Activated CD4-positive, alpha-beta T cell treated with anti-CD3 and anti-CD28 coated beads, Interleukin-2, Interleukin-6, amounts not matched to agents 100 ng/mL and 50 ng/mL, durations not matched to agents 16 hours and 8 hours (primary cell): ENCODE data around the gene SAMD4B.
"Not testable (repeated sequence)": the region's sequence is repeated elsewhere in the genome, so short reads cannot be mapped to it uniquely, and the experiment has no call there.

Experiments
- DNase-seq: peaks from one replicate; pipeline ENCODE4 v3.0.0-alpha.2; 2020

SAMD4B gene

GRCh38 chr19:39372047-39372802 is 30.0 kb downstream of the SAMD4B start:
- no peak for DNase-seq

GRCh38 chr19:39372941-39373340 is 30.7 kb downstream of the SAMD4B start:
- no peak for DNase-seq

GRCh38 chr19:39375929-39376328 is 33.7 kb downstream of the SAMD4B start:
- DNase-seq = no peak

GRCh38 chr19:39377373-39378362 is 35.4 kb downstream of the SAMD4B start:
- DNase-seq = no peak

- not testable (repeated sequence) for DNase-seq
Observed at GRCh38 chr19:39379366-39379765, 37.1 kb downstream of the SAMD4B start.

GRCh38 chr19:39379865-39380396 is 37.7 kb downstream of the SAMD4B start:
- DNase-seq = no peak

- DNase-seq = no peak
Observed at GRCh38 chr19:39380521-39381502, 38.6 kb downstream of the SAMD4B start.

- DNase-seq = no peak
Observed at GRCh38 chr19:39381910-39382611, 39.8 kb downstream of the SAMD4B start.

- DNase-seq = no peak
Observed at GRCh38 chr19:39382991-39383828, 41.0 kb downstream of the SAMD4B start.

GRCh38 chr19:39384839-39385568 is 42.8 kb downstream of the SAMD4B start:
- DNase-seq = no peak

GRCh38 chr19:39385629-39386411 is 43.6 kb downstream of the SAMD4B start:
- no peak for DNase-seq

GRCh38 chr19:39386557-39386956 is 44.3 kb downstream of the SAMD4B start:
- no peak for DNase-seq

GRCh38 chr19:39388657-39389056 is 46.4 kb downstream of the SAMD4B start:
- DNase-seq = no peak

- DNase-seq = no peak
Observed at GRCh38 chr19:39389631-39390414, 47.6 kb downstream of the SAMD4B start.

- no peak for DNase-seq
Observed at GRCh38 chr19:39390451-39390750, 48.2 kb downstream of the SAMD4B start.

GRCh38 chr19:39390751-39391437 is 48.7 kb downstream of the SAMD4B start, which contains the start of the genes MED29 and PAF1:
MED29 (plus strand) TSS chr19:39391378; CDS start chr19:39391423, 45 bp downstream.
PAF1 (minus strand) TSS chr19:39391106; CDS start chr19:39390864, 242 bp downstream.
- DNase-seq = peak; percentile 99
